CD1c-positive myeloid dendritic cell (primary cell): ENCODE results near the gene ZNF212.
"Not testable (repeated sequence)": the region's sequence is repeated elsewhere in the genome, so short reads cannot be mapped to it uniquely, and the experiment has no call there.

Source experiments
- DNase-seq: peaks from one replicate; pipeline ENCODE4 v3.0.0-alpha.2; 2016; ENCODE audit errors: extremely low spot score

The ZNF212 gene

GRCh38 chr7:149252378-149252777, 12.9 kb downstream of the ZNF212 start:
- no peak for DNase-seq

GRCh38 chr7:149253665-149254064, 14.2 kb downstream of the ZNF212 start:
- DNase-seq: no peak

GRCh38 chr7:149254181-149254858, 14.9 kb downstream of the ZNF212 start:
- DNase-seq: no peak

GRCh38 chr7:149255174-149255573, 15.7 kb downstream of the ZNF212 start:
- DNase-seq: no peak

- DNase-seq: no peak
Observed at GRCh38 chr7:149256568-149256967, 17.1 kb downstream of the ZNF212 start.

- DNase-seq: no peak
Observed at GRCh38 chr7:149257146-149257545, 17.7 kb downstream of the ZNF212 start.

- no peak for DNase-seq
Observed at GRCh38 chr7:149261316-149261828, 21.9 kb downstream of the ZNF212 start.

GRCh38 chr7:149261829-149262617, 22.6 kb downstream of the ZNF212 start, which contains the start of gene ZNF783:
Gene ZNF783 (plus strand): TSS chr7:149262196. CDS start chr7:149262334, 138 bp downstream.
- DNase-seq: peak; percentile 95

GRCh38 chr7:149266451-149266850, 27.0 kb downstream of the ZNF212 start:
- DNase-seq: no peak

GRCh38 chr7:149267733-149268132, 28.3 kb downstream of the ZNF212 start:
- no peak for DNase-seq

- DNase-seq: not testable (repeated sequence)
Observed at GRCh38 chr7:149274424-149274823, 35.0 kb downstream of the ZNF212 start.

GRCh38 chr7:149277871-149278270, 38.4 kb downstream of the ZNF212 start:
- no peak for DNase-seq

GRCh38 chr7:149278396-149278795, 38.9 kb downstream of the ZNF212 start:
- DNase-seq: no peak

- DNase-seq: no peak
Observed at GRCh38 chr7:149279111-149279743, 39.8 kb downstream of the ZNF212 start.

GRCh38 chr7:149280151-149280550, 40.7 kb downstream of the ZNF212 start:
- no peak for DNase-seq

- no peak for DNase-seq
Observed at GRCh38 chr7:149280661-149281507, 41.4 kb downstream of the ZNF212 start.

- no peak for DNase-seq
Observed at GRCh38 chr7:149281508-149282330, 42.3 kb downstream of the ZNF212 start.

- DNase-seq: no peak
Observed at GRCh38 chr7:149282331-149282655, 42.8 kb downstream of the ZNF212 start.

GRCh38 chr7:149283321-149283720, 43.9 kb downstream of the ZNF212 start:
- no peak for DNase-seq

- DNase-seq: peak; percentile 12
Observed at GRCh38 chr7:149284343-149284742, 44.9 kb downstream of the ZNF212 start.
